Breast epithelium (tissue), 3 donors: ENCODE measurements around the gene PLA2G5.

ENCODE experiments used
- CTCF ChIP-seq, 3 donors: fragments of 450-650 bp; IDR thresholded peaks; one replicate each; pipeline ENCODE4 v1.5.1; 2016 to 2017; ENCODE audit warnings: antibody characterized with exemption in 3 of 3, mild to moderate bottlenecking in 3 of 3, moderate library complexity in 3 of 3
- POLR2AphosphoS5 ChIP-seq, 3 donors: sonication (generic); formaldehyde crosslinking; IDR thresholded peaks; one replicate each; pipeline ENCODE4 v1.6.1; 2017; ENCODE audit warnings: antibody characterized with exemption in 3 of 3

- TF ChIP-seq POLR2AphosphoS5 (IDR thresholded peaks at IDR 0.05) (no peak), CTCF (IDR thresholded peaks at IDR 0.05) (no peak)
Observed at GRCh38 chr1:20093303-20093702, 23.3 kb downstream of the PLA2G5 start.
